Femur (tissue), 1 donor: ENCODE measurements around the gene ALLC.
"Not testable (repeated sequence)": the region's sequence is repeated elsewhere in the genome, so short reads cannot be mapped to it uniquely, and the experiment has no call there.

ENCODE experiments used
- DNase-seq: peaks from one replicate; pipeline ENCODE4 v3.0.0-alpha.2; 2017

The ALLC gene

DNA sequence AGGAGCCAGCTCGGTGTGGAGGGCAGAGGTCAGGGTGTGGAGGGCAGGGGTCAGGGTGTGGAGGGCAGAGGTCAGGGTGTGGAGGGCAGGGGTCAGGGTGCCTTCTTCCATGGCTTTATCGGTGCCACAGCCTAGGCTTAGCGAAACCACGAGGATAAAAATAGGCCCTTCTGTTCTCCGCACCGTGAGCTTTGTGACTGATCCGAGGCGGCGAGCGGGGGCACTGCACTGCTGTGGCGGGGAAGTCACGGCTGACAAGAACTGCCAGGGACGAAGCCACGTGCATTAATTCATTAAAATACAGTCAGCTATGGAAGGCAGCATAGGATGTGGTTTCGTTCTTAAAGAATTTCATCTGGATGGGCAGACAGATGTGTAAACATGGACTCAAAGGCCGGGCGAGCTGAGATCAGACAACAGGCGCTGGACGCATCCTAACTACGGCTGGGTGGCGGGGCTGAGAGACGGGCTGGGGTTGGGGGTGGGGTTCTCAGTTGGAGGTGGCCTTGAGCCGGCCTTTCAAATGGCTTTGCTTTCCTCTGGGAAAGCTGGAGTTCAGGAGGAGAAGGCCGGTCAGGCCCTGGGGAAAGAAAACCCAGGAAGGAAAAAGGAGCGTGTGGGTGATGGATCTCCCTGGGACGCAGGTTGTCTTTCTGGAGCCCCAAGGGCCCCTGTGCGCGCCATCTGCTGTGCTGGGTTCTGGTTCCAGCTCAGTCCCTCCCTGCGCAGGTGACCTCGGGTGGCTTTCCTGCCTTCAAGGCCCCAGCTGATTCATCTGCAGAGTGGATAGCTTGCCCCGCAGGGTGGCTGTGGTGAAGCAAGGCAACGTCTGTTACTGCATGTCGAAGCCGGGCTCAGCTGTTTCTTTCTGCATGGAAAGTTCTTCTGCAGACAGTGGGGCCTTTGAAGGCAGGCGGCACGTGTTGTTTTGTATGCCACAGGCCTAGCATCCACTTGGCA lies 958 bp upstream of the ALLC start:
- peak; percentile 57 for DNase-seq

DNA sequence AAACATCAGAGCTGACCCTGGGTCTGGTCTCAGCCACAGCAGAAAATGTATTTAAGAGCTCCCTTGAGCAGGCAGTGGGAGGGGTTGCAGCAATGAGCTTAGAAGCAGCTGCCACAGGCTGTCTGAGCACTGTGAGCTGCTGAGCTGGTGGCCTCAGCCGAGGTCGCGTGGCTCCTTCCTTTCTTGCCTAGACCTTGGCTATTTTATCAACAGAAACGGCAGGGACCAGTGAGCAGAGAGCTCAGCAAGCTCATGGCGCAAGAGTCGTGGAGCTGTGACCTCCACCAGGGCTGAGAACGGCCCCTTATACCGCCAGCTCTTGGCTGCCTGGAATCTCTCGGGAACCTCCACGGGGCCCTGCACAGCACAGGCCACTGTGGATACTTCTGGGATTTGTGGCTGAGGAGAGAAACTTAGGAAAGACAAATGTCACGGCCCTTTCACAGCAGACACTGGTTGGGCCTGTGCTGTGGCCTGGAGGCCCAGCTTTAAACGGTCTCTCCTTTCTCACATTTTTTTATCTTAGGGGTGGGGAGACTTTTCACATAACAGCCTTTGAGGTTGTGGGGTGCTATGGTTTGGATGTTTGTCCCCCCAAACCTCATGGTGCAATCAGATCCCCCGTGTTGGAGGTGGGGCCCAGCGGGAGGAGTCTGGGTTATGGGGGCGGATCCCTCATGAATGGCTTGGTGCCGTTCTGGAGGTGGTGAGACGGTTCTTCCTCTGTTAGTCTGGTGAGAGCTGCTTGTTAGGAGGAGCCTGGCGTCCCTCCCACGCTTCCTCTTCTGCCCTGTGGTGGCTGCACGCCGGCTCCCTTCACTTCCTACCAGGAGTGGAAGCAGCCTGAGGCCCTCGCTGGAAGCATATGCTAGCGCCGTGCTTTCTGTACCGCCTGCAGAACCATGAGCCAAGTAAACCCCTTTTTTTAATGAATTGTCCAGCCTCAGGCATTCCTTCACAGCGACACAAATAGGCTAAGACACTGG lies 1.7 kb downstream of the ALLC start:
- DNase-seq, result peak; percentile 48

DNA sequence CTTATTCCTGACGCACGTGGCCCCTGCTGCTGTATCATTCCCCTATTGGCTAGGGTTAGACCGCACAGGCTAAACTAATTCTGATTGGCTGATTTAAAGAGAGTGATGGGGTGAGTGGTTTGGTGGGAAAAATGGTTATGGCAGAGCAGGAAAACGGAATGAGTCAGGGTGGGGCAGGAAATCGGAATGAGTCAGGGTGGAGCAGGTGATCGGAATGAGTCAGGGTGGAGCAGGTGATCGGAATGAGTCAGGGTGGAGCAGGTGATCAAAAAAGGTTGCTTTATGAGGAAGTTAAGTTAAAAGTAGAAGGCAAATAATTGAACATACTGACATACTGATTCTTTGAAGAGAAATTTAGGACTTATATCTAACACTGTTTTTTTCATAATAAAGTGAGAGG lies 2.6 kb downstream of the ALLC start:
- not testable (repeated sequence) for DNase-seq

DNA sequence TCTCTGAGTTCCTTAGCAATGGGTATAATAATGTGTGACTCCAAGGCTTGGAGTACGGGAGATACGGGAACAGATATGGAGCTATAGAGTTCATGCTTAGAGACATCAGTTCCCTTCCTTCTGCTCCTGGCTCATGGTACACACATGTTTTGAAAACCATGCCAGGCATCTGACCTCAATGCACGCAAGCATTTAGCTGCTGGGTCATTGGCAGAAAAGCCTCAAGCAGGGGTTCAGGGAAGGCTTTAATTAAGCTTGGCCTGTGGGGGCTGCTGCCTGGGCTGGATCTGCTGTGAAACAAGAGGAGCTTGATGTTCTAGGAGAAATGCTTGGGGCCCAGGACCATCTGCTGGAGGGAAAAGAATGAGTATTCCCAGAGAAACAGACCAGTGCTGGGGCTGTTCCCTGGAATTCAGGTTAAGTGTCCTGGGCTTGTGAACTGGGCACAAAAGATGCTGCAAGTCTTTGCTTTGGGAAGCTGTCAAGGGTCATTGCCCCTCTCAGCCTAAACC lies 3.2 kb downstream of the ALLC start:
- no peak for DNase-seq

DNA sequence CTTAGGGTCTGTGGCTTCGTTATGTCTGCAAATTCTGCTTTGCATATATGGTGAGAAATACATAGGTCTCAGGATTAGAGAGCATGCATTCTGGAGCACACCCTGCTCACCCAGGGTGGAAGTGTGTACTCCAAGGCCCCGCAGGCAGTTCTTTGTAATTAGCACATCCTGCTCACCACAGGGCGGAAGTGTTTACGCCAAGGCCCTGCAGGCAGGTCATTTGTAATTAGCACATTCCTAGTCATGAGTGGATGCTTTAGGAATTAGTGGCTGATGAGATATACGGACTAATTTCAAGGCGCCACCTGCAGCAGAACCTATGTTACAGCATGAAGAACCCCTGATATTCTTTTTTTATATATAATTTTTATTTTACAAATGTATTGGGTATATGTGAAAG lies 4.2 kb downstream of the ALLC start:
- no peak for DNase-seq

DNA sequence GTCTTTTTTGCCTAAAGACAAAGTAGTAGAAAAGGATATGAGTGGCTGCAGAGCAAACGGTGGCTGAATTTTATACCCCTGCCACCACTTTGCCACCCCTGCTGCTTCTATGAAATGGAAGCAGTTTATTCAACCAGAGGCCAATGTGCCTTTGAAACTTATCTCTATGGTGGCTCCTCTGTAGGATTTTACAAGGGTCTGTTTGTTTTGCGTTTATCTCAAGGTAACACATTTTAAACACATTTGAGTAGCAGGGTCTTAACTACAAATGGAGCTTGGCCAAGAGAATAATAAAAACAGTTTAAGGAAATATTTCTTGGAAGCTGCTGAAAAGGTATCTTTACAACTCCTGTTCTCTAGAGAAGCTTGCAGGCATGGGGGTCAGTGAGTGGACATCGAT lies 6.1 kb downstream of the ALLC start:
- no peak for DNase-seq

DNA sequence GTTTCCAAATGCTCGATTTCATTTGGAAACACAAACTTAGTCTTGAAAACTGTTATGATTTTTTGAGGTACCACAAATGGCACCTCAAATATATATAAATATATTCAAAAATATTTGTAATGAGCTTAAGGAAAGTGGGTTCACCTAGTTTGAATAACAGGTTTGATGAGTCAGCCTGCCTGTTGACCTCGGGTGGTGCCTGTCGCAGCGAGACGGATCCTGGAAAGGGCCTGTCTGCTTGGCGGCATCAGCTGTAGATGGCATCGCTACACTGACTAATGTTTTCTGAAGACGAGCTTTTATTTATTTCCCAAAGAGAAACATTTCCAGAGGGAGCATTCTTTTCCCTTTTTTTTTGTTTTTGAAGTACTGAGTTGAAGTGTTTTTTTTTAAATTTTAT lies 6.9 kb downstream of the ALLC start:
- DNase-seq, result no peak

DNA sequence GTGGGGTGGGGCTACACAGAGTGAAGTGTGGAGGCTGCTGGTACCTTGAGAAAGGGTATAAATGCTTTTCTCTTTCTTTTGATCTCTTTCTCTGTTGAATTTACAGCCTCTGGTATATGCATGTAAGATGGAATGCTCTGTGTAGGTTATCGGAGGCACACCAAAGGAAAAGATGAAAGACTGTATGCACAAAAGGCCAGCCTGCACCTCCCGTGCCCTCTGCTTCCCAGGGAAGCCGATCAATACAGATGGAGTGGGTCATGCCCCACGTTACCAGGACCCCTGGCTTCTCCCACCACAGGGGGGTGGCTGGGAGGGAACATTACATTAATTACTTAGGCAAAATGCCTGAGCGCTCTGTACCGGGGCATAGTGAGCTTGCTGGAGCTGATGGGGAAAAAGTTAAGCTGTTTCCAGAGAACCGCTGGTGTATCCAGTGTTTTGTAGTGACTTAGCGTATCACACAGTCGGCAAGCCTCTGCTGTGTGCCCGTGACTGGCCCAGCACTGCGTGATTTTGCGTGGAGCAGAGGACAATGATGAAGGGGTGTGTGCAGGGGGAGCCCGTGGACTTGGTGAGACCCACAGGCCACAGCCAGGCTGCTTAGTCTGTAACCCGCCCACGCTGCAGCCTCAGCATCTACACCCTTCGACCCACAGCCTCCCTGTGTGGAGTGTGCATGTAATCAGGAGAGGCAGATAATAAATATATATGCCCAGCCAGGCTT lies 8.0 kb downstream of the ALLC start:
- no peak for DNase-seq

DNA sequence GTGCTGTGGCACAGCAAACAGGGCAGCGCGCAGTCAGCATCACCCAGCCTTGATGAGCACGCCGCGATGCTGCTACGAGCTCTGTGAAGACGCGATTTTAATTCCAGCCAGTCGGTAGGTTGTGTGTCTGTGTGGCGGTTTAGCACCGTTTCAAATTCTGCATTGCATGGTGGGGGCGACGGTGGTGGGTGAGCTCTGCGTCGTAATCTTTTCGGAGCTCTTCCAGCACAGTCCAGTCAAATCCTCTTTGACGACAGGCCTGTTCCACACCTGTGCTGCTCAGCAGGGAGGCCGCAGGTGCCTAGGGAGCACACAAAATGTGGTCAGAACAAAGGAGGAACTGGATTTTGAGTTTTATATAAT lies 8.6 kb downstream of the ALLC start:
- no peak for DNase-seq

DNA sequence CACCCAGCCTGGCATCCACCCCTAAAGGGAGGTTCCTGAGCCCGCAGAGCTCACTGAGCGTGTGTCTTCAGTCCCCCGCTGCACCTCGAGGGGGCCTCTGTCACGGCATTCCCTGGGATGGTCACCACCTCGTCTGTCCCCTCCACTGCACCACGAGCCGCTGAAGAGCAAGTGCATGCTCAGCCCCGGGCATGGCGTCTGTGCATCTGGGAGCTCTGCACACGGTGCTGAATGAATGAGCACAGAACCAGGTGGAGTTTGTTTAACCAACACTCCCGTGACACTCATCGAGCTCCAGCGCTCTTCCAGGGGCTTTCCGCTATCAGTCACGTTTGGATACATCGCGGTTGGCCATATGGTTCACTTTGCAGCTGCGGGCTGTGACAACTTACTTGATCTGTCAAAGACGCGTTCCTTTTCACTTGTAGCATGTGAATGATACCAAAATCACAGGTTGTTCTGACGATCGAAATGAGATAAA lies 9.2 kb downstream of the ALLC start:
- DNase-seq, result no peak

DNA sequence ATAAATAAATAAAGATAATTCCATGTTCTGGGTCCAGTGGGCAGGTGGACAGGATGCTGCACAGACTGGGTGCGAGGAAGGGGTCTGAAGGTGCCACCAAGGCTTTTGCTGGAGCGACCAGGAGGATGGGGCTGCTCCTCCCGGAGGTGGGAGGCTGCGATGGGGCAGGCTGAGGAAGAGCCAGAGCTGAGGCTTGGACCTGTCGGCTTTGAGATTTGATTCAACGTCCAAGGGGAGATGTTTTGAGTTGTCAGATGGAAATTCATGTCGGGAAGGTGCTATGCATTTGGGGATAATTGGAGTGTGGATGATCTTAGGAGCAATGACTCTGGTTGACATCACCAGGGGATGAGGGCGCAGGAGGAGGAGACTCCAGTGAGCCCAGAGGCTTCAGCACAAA lies 11.7 kb downstream of the ALLC start:
- no peak for DNase-seq

DNA sequence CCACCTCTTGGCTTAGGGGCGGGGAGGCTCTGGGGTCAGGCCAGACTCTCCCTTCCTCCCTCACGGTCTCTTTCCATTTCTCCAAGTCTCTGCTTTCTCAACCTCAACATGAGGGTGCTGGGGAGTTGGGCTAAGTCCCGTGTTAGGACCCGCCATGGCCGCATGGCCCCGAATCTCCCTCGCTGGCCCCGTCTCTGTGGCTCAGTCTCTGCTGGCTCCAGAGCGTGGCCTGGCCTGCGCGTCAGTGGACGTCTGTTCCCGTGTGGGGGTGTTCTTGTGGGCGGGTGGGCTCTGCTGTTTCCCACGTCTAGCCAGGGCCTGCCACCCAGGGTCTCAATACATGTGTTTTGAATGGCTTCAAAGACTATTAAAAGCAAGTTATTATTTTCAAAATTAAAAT lies 12.4 kb downstream of the ALLC start:
- no peak for DNase-seq

DNA sequence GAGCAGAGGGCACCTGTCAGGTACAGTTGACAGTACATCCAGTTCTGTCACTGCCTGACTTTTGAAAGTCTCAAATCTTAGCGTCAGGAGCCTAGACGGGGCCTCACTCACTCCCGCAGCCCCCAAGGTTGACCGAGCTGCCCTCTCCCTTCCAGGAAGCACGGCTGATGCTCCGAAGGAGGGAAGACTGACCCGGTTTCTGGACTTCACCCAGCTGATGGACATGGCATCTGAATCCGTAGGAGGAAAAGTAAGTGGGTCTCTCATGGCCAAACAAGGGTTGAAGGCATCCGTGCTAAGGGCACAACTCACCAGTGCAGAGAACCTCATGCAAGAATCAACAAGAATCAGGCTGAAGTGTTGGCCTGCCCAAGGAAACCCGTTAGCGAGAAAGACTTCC lies 12.9 kb downstream of the ALLC start:
- DNase-seq, result no peak

DNA sequence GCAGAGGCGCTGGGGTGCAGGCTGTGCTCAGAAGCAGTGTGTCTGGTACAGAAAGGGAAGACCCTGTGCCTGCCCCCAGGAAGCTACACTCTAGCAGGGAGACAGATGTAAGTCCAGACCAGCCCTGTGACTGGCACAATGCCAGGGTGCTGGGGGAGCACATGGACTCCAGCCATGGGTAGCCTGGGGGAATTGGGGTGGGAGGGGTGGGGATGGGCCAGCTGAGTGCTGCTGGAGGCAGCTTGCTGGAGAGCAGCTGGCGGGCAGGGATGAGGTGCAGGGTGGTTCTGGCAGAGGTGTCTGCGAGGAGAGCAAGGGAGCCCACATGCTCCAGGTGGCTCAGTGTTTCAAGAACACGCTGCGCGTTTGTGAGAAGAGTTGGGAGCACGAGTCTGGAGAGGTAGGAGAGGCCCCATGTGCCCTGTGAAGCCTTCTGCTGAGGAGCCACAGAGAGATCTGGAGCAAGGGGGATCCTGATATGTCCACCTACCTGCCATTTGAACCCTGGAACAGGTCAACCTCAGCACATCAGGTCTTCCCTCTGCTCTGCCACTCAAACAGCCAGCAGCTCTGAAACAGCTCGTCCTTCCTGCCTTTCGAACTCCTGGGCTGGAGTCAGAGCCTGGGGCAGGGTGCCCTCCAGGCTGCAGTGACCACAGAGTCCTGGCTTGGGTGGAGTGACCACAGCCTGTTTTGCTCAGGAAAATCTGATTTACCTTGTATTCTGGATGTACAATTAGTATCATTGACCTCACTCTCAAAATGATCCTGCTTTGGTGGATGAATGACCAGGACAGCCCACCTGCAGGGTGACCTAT lies 15.1 kb downstream of the ALLC start:
- DNase-seq, result no peak

DNA sequence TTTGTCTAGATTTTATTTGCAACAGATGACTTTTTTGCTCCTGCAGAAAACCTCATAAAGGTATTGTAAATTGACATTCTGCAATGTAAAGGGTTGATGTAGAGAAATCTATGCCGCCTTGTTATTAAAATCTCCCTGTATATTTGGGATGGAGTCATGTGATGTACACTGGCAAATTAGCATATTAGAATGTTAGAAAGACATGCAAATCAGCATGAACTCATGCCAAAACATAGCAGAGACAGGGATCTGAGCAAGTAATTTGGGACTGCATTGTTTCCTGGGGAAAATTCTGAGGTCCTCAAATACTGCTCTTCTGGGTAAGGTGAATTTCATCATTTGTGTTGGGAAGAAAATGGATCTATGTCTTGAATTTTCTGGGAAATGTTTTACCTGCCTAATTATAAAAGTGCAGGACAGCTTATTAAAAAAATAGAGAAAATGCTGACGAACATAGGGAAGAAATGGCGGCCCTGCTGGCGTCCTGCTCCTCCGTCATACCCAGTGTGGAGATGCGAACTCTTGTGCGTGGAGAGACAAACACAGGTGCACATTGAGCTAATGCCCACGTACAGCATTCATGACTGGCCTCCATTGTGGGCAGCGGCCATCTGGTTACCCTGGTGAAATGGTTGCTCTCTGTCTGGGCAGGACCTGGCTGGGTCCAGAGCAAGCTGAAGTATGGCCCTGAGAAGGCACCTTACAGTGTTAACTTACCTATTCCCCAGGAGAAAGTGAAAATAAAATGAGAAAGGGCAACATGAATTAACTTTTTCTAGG lies 16.3 kb downstream of the ALLC start:
- no peak for DNase-seq

DNA sequence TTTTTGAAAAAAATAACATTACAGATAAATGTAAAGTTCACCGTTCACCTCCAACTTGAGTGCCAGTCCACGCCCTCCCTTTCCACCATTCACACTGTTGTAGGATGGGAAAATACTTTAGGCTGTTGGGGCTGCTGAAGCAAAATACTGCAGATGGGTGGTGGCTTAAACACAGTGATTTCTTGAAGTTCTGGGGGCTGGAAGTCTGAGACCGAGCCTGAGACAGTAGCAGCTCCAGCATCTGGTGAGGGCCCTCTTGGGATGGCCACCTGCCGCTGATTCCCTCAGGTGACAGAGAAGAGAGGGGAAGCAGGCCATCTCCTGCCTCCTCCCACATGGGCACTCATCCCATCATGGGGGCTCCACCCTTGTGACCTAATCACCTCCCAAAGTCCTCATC lies 17.7 kb downstream of the ALLC start:
- no peak for DNase-seq

DNA sequence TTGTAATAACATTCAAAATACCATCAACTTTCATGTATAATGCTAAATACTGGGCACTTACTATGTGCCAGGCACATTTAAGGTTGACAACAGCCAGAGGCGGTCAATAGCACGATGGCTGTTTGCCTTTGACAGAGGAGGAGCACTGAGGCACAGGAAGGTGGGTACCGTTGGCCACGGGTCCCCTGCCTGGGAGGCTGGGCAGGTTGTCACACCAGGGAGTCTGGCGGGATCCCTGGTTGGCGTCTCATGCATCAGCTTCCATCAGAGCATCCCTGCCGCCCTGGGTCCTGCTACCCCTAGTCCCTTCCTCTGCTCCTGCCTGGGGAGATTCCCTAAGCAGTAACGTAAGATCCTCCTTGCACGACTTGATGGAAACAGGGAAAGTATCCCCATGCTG lies 19.4 kb downstream of the ALLC start:
- DNase-seq, result no peak

DNA sequence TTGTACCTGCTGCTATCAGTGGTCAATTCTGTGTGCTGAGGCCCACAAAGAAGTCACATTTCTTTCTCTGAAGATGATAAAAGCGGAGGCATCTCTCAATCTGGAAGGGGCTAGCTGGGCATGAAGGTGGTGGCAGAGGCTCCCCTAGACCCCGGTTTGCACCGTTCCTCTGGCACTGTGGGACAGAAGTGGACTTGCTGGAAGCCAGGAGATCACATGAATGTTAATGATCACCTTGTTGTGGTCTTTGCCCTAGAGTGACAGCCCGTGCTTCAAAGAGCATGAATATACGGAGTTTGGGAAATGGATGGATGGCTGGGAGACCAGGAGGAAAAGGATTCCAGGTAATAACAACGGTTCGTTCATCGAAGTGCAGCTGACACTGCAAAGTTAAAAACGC lies 20.2 kb downstream of the ALLC start:
- no peak for DNase-seq

DNA sequence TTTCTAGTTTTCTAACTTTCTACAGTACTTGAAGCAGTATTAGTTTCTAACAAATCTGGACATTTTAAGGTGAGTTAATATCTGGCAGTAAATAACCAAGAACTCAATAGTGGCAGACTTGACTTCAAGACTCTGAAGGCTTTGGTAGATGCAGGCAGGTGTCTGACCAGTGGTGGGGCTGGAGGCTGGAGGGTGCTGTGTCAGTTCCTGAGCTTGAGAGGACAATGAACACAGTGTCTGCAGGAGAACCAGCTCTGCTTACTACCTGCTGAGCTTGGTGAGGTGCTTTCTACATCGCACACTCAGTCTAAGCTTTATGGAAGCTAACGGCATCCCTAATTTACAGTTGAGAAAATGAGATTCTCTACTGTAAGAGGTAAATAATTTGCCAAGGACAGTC lies 21.2 kb downstream of the ALLC start:
- DNase-seq, result no peak

DNA sequence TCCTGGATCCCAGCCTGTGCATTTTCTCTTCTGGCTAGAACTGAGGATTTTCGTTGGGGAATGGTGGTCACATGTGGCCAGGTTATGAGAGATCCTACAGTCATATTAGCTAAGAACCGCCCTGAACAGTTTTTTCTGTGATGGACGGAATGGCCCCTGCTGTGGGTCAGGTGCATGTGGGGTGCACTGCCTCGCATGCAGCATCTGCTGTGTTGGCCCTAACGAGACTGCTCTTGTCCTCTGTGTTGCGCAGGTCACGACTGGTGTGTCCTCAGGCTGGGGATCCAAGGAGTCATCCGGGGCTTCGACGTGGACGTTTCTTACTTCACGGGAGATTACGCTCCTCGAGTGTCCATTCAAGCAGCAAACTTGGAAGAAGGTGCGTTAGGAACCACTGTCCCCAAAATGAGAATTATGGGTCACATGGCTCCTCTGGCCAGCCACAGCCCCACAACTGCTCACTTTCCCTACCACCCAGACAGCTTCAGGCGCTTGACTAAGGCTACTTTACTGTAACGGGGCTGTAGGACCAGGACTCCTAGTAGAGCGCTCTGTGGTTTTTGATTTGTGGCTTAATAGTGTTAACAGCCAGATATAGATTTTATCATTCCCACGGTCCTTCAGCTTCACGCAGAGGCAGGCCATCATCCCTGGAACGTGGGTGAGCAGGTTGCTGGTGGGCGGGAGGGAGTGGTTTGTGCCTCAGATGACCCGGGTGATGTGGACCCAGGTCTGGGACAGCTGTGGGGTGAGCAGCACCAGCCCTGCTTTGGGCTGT lies 21.8 kb downstream of the ALLC start:
- no peak for DNase-seq
